IMR-90 (cell line): ENCODE measurements around the gene SBF2. TPM values are rescaled to one million over a fixed set of nuclear protein-coding genes. Genes with fewer than 3 reads are reported as not detected.
A peak's percentile ranks its signal among the peaks of the same experiment; 100 is the strongest.

Experiments
- ATAC-seq: fragments of 200-7000 bp; cut with Tn5 transposase; 2 replicates; pipeline ENCODE4 v1.9.1; 2020; ENCODE audit warnings: low read depth, mild to moderate bottlenecking, moderate library complexity
- BruUV-seq: library from RNA; stranded (reverse); fragments of 400-500 nt; replicated peaks from 2 replicates; lab custom pipeline; 2021; lab: Mats Ljungman, UMichigan
- CTCF ChIA-PET: fragments of 300-600 bp; formaldehyde crosslinking; extraction: SDS; loops from one replicate; lab custom pipeline; 2021; ENCODE audit warnings: antibody characterized with exemption; lab: Yijun Ruan, JAX
- POLR2A ChIA-PET: fragments of 300-600 bp; sonication (Branson Sonifier 250); formaldehyde crosslinking; loops from one replicate; lab custom pipeline; 2022; ENCODE audit warnings: antibody characterized with exemption; ENCODE audit not compliant: unreplicated experiment; lab: Charles Lee
- DNase-seq: peaks from one replicate; pipeline ENCODE4 v3.0.0; 2013
- H2AFZ ChIP-seq: replicated peaks from 2 replicates; pipeline ENCODE3; 2013; ENCODE audit warnings: low read length, mild to moderate bottlenecking; ENCODE audit not compliant: poor library complexity
- H2AK5ac ChIP-seq: 2 replicates; pipeline ENCODE4 v1.6.1; 2013; ENCODE audit warnings: low read depth, low read length, inconsistent platforms
- H2AK9ac ChIP-seq: replicated peaks from 2 replicates; pipeline ENCODE3; 2013; ENCODE audit warnings: mild to moderate bottlenecking, low read depth, low read length, moderate library complexity; ENCODE audit not compliant: poor library complexity
- H2BK120ac ChIP-seq: 2 replicates; pipeline ENCODE4 v1.6.1; 2013; ENCODE audit warnings: low read depth, low read length, inconsistent platforms
- H2BK15ac ChIP-seq: 3 replicates; pipeline ENCODE4 v1.6.1; 2013; ENCODE audit warnings: low read depth, low read length, inconsistent platforms
- H2BK20ac ChIP-seq: 2 replicates; pipeline ENCODE4 v1.6.1; 2013; ENCODE audit warnings: low read depth, mild to moderate bottlenecking, inconsistent platforms, low read length, moderate library complexity
- H2BK5ac ChIP-seq: 2 replicates; pipeline ENCODE4 v1.6.1; 2013; ENCODE audit warnings: mild to moderate bottlenecking, low read depth, low read length, inconsistent platforms; ENCODE audit not compliant: poor library complexity, severe bottlenecking
- H3K14ac ChIP-seq: replicated peaks from 2 replicates; pipeline ENCODE4 v1.6.1; 2013; ENCODE audit warnings: low read depth, low read length, inconsistent platforms
- H3K18ac ChIP-seq: 2 replicates; pipeline ENCODE4 v1.6.1; 2013; ENCODE audit warnings: low read depth, low read length, control low read depth
- H3K23ac ChIP-seq: 2 replicates; pipeline ENCODE4 v1.6.1; 2013; ENCODE audit warnings: low read depth, low read length, inconsistent platforms
- H3K27ac ChIP-seq: 2 replicates; pipeline ENCODE4 v1.5.1; 2013; ENCODE audit warnings: mild to moderate bottlenecking, control low read depth, low read length; ENCODE audit not compliant: insufficient read depth
- H3K27me3 ChIP-seq: 2 replicates; pipeline ENCODE4 v1.6.1; 2013; ENCODE audit warnings: low read length; ENCODE audit not compliant: control insufficient read depth, insufficient read depth
- H3K36me3 ChIP-seq: 2 replicates; pipeline ENCODE4 v1.6.1; 2013; ENCODE audit warnings: low read length, mixed read lengths; ENCODE audit not compliant: control insufficient read depth, insufficient read depth
- H3K4ac ChIP-seq: 2 replicates; pipeline ENCODE4 v1.6.1; 2013; ENCODE audit warnings: low read depth, low read length, inconsistent platforms
- H3K4me1 ChIP-seq: 2 replicates; pipeline ENCODE4 v1.6.1; 2013; ENCODE audit warnings: low read length, mixed read lengths; ENCODE audit not compliant: control insufficient read depth, insufficient read depth
- H3K4me2 ChIP-seq: 2 replicates; pipeline ENCODE4 v1.6.1; 2013; ENCODE audit warnings: low read depth, mild to moderate bottlenecking, control low read depth, low read length, moderate library complexity
- H3K4me3 ChIP-seq: 2 replicates; pipeline ENCODE4 v1.5.1; 2013; ENCODE audit warnings: low read depth, mild to moderate bottlenecking, control low read depth, low read length, moderate library complexity; ENCODE audit not compliant: insufficient read depth
- H3K56ac ChIP-seq: 2 replicates; pipeline ENCODE4 v1.6.1; 2013; ENCODE audit warnings: low read length, inconsistent platforms; ENCODE audit not compliant: insufficient read depth; ENCODE audit errors: extremely low read depth
- H3K79me1 ChIP-seq, 2 experiments: 2 replicates each; pipeline ENCODE4 v1.6.1; 2013; ENCODE audit warnings: low read length in 2 of 2, inconsistent platforms in 1 of 2, low read depth in 1 of 2
- H3K9ac ChIP-seq: 2 replicates; pipeline ENCODE4 v1.6.1; 2013; ENCODE audit warnings: low read depth, low read length, control low read depth
- H3K9me1 ChIP-seq: 2 replicates; pipeline ENCODE4 v1.6.1; 2013; ENCODE audit warnings: low read length, inconsistent platforms; ENCODE audit not compliant: insufficient read depth
- H3K9me3 ChIP-seq: 2 replicates; pipeline ENCODE4 v1.6.1; 2013; ENCODE audit warnings: low read length; ENCODE audit not compliant: control insufficient read depth, insufficient read depth
- H4K20me1 ChIP-seq: 2 replicates; pipeline ENCODE4 v1.6.1; 2013; ENCODE audit warnings: low read length, inconsistent platforms; ENCODE audit not compliant: insufficient read depth
- H4K5ac ChIP-seq: 2 replicates; pipeline ENCODE4 v1.6.1; 2013; ENCODE audit warnings: mild to moderate bottlenecking, low read depth, low read length, control low read depth
- H4K8ac ChIP-seq, 2 experiments: 2 replicates each; pipeline ENCODE4 v1.6.1; 2013; ENCODE audit warnings: low read depth in 2 of 2, low read length in 2 of 2, control low read depth in 1 of 2, inconsistent platforms in 1 of 2
- H4K91ac ChIP-seq: 2 replicates; pipeline ENCODE4 v1.6.1; 2013; ENCODE audit warnings: low read depth, low read length, inconsistent platforms; ENCODE audit not compliant: insufficient read depth
- FOS ChIP-seq: fragments of 150-350 bp; IDR thresholded peaks from 2 replicates; pipeline ENCODE4 v1.6.1; 2016; ENCODE audit warnings: low read depth, low read length
- USF2 ChIP-seq: fragments of 150-350 bp; IDR thresholded peaks from 2 replicates; pipeline ENCODE4 v1.6.1; 2017; ENCODE audit warnings: mild to moderate bottlenecking, antibody characterized with exemption, low read length, low read depth
- WGBS, 2 experiments: methylation state at CpG; one replicate each; pipeline versions ENCODE4 v1.1.5 to v1.1.7; 2013; ENCODE audit warnings: missing lambda C conversion rate in 2 of 2; ENCODE audit not compliant: insufficient read length in 1 of 2; ENCODE audit errors: extremely low coverage in 2 of 2; 5-methylcytosine and 5-hydroxymethylcytosine counted together
- dilution Hi-C: fragments of 300-500 bp; cut with HindIII; formaldehyde crosslinking; loops from one replicate; pipeline ENCODE4 v1.14.3; 2018; ENCODE audit warnings: low sequenced_read_pairs; ENCODE audit not compliant: unreplicated experiment
- in situ Hi-C: fragments of 300-500 bp; cut with MboI; formaldehyde crosslinking; loops from 3 replicates; pipeline ENCODE4 v1.14.3; 2019; ENCODE audit warnings: low sequenced_read_pairs, inconsistent platforms, mixed read lengths
- intact Hi-C: fragments of 100-400 bp; cut with micrococcal nuclease; formaldehyde crosslinking; loops from 2 replicates; pipeline ENCODE4 v1.10.0; 2022
- polyA plus RNA-seq, 3 experiments: library from polyadenylated mRNA; depleted of rRNA; stranded (reverse); fragments of >200 nt; gene quantifications; 2 replicates each; pipeline ENCODE4 v1.2.3, GENCODE V29; 2012; ENCODE audit warnings: low replicate concordance in 1 of 3
- total RNA-seq: library from RNA; depleted of rRNA; stranded (reverse); fragments of >200 nt; gene quantifications from 2 replicates; pipeline ENCODE4 v1.2.3, GENCODE V29; 2012

Gene SBF2
- total and polyA plus RNA-seq, 2 of the 4 experiments (the other 2 are of a cell fraction) = 23.8 to 51.8 TPM

GRCh38 chr11:9808943-9809342 lies 485.1 kb downstream of the SBF2 start:
- H3K14ac ChIP-seq = peak overlapping the region; percentile 15; the same call in 1 of the 2 replicates
- peak overlapping the region; percentile 10; the same call in 1 of the 2 replicates for H4K5ac ChIP-seq
- no TSS peak for BruUV-seq
- WGBS, 2 experiments = 100% methylated on average over 1 of the region's 7 CpGs; no CpG with 5 or more reads in 1 of the 2 experiments
- POLR2A ChIA-PET = interaction anchor here (0.7 kb wide), 1 partner anchor 500 kb away, joined by 3 read pairs; no protein-coding TSS in a partner anchor
- H2AK9ac ChIP-seq = no peak overlapping the region
- ATAC-seq (no peak; the same call in 1 of the 2 replicates), DNase-seq (no peak)
- H3K18ac ChIP-seq = peak overlapping the region; percentile 45; the same call in 1 of the 2 replicates
- H3K27ac ChIP-seq = no peak overlapping the region
- peak overlapping the region; percentile 37 for H2BK5ac ChIP-seq
- peaks cover 2% of the 10 kb centered on the region; the same call in 1 of the 2 replicates for H3K9me3 ChIP-seq
- H3K9me1 ChIP-seq = no peaks in the 10 kb centered on the region
- peak overlapping the region; percentile 22 to 59; a peak in 3 of 4 replicates for H4K8ac ChIP-seq
- H3K79me1 ChIP-seq = peaks cover 0 to 7% of the 10 kb centered on the region in 2 experiments; a peak in 1 of 4 replicates
- no peak overlapping the region for H3K23ac ChIP-seq
- H3K9ac ChIP-seq = no peak overlapping the region
- TF ChIP-seq USF2 = no peak
- 0 out of 2 replicates have a peak, but pooled peaks have one; percentile 13 for TF ChIP-seq FOS
- H4K20me1 ChIP-seq = no peaks in the 10 kb centered on the region
- dilution Hi-C loops = no loop called here
- no peaks in the 10 kb centered on the region for H3K27me3 ChIP-seq
- CTCF ChIA-PET = interaction anchor here (0.7 kb wide), 2 partner anchors 19 to 23 kb away, joined by 3 to 4 read pairs; no protein-coding TSS in a partner anchor
- peaks cover 26% of the 10 kb centered on the region for H3K36me3 ChIP-seq
- H3K56ac ChIP-seq = no peak overlapping the region
- no peak overlapping the region for H3K4me2 ChIP-seq
- H2AFZ ChIP-seq = no peak overlapping the region
- H2BK120ac ChIP-seq = 0 out of 2 replicates have a peak overlapping the region, but pooled peaks have one; percentile 38
- H3K4me1 ChIP-seq = peaks cover 6% of the 10 kb centered on the region
- peak overlapping the region; percentile 38; the same call in 1 of the 2 replicates for H4K91ac ChIP-seq
- H2BK15ac ChIP-seq = peak overlapping the region; percentile 10; the same call in 1 of the 3 replicates
- peak overlapping the region; percentile 59; the same call in 1 of the 2 replicates for H2AK5ac ChIP-seq
- H2BK20ac ChIP-seq = peak overlapping the region; percentile 36; the same call in 1 of the 2 replicates
- intact Hi-C loops = no loop called here
- H3K4ac ChIP-seq = peak overlapping the region; percentile 68; the same call in 1 of the 2 replicates
- in situ Hi-C loops = no loop called here
- H3K4me3 ChIP-seq = no peak overlapping the region
